Hematopoietic multipotent progenitor cell treated with erythropoietin and hydrocortisone succinate and interleukin-3 and kit ligand, for 6 days (in vitro differentiated cells): Measurements from ENCODE around the gene HRH3.

ENCODE experiments used
- DNase-seq: peaks from one replicate; pipeline ENCODE4 v3.0.0-alpha.2; 2015

Gene HRH3

DNA sequence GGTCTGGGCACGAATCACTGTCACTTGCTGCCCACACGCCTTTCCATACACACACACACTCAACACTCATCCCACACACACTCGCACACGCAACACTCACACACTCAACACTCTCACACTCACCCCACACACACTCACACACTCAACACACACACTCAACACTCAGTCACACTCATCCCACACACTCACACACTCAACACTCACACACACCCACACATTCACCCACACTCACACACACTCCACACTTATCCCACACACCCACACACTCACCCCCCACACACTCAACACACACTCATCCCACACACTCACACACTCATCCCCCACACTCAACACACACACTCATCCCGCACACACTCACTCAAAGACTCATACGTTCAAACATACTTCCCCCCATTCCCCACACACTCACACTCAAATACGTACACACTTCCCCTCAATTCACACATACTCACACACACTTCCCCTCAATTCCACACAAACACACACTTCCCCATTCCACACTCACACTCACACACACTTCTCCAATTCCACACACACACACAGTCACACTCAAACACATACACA, 9.0 kb upstream of the HRH3 start:
- DNase-seq: no peak

DNA sequence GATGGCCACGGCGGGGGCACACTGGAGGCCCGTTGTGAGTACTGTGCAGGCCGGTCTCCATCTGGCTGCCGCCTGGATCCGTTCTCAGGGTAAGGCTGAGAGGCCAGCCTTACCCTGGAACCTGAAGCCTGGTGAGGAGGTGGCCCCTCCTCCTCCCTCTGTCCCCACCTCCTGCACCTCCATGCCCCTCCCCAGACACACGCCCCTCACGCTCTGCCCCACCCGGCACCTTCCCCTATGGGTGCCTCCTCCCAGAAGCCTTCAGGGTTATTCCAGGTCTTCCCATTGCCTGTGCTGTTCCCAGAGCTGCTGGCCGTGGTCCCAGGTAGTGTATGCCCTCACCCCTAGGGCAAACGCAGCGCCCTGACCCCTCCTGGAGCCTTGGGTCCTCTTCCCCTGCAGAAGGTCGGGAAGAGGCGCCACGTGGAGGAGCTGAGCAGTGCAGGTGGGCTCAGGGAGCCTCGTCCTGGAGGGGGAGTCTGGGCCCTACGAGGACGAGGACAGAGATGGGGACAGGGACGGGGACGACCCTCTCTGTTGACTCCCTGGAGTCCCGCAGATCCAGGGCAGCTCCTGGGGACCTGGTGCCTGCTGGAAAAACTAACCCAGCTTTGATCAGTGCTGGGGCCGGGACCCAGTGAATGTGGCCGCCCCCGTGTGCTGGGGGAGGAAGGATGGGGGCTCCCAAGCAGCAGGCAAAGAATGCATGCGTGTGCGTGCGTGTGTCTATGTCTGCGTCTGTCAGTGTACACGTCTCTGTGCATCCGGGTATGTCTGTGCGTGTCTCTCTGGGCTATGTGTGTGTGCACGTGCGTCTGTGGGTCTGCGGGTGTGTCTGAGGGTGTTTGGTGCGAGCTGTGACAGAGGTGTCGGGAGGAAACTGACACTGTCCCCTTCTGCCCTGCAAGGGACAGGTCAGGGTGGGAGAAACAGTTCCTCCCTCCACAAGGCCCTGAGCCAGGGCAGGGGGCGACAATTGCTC, 8.2 kb upstream of the HRH3 start:
- no peak for DNase-seq

DNA sequence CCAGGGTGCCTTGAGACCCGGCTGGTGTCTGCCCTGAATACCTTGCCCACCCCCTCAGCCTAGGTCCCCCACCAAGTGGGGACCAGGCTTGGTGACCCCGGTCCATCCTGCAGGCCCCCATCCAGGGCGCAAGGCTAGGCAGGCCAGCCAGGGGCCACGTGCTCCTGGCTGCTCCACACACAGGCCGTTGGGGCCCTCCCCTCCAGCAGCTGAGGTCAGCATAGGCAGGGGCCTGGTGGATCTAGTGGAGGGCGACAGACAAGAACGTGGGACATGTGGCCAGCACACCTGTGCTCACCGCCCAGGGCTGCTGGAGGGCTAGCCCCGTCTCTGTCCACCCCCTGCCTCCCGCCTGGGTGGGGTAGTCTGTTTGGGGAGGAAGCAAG, 7.5 kb upstream of the HRH3 start:
- no peak for DNase-seq

DNA sequence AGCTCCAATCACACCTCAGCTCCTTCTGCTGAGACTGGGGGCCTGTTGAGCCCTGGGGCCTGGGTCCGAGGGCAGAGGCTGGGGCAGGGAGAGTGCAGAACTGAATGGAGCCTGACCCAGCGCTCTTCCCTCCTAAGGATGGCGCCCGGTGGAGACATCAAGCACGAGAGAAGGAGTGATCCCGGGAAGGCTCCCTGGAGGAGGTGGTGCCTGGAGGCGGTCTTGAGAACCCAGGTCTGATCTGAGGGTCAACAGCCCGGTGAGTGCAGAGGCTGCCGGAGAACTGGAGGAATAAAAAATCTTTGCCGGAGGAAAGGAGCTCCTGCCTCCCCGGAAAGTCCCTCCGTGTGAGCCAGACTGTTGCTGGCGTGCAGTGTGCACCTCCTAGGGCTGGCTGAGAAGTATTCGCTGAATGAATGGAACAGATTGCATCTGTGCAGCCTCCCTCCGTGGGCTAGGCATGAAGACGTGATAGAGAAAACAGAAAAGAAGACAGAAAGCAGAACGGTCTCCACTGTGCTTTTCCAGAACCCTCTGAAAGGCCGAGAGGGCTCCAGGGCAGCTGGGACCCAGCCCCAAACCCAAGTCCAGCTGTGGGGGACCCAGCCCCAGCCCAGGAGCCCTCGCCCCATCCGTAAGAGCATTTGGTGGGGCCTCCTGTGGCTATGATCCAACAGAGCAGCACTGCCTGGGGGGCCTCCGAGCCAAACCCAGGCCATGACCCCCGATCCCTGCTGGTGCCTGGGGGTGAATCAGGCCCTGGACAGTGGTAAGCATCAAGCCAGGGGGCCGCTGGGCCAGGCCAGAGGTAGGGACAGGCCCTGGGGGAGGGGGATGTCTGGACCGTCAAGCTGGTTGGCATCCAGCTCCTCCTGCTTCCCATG, 6.9 kb upstream of the HRH3 start:
- DNase-seq: no peak

DNA sequence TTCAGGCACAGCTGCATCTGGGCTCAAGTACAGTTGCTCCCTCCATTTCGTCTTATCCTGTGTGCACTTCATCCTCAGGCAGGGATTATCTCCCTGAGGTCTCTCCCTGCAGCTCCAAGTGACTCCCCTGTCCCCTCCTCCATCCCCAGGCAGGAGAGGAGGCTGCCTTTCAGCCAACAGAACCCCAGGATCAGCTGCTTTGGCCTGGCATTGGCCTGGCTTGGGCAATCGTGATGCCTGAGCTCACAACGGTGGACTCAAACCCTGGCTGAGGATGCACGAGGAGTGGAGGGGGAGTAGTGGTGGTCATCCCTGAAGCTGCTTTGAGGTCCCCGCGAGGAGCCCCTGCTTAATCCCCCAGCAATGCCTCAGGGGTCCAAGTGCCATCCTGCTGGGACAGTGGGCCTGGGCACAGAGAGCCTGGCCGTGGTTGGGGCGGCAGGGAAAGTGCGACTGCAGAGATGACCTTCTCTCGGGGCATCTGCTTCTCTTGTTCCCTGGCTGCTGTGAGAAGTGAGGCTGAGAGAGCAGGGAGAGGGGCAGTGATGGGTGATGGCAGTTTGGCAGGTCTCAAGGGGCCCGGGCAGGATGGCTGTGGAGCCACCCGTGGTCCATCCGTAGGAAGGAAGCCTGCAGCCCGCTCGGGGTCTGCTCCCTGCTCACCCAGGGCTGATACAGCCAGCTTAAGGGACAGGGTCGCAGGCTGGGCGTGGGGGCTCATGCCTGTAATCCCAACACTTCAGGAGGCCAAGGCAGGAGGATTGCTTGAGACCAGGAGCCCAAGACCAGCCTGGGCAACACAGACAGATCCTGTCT, 6.0 kb upstream of the HRH3 start:
- DNase-seq: no peak

DNA sequence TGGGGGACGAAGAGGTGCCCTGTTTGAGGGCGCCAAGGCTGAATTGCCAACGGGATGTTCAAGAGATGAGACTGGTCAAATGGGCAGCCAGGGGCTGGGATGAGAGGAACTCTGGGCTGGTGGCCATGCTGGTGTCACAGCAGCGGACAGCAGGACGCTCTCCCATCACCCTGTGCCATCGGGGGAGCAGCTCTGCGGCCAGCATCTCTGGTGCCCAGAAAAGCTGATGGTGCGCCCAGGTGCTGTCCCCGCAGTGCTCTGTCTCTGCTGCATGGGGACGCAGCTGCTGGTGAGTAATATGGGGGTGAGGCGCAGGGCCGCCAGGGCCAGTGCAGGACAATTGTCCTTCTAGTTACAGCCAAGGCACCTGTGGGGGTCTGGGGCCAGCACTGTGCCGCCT, 4.9 kb upstream of the HRH3 start:
- DNase-seq: no peak

DNA sequence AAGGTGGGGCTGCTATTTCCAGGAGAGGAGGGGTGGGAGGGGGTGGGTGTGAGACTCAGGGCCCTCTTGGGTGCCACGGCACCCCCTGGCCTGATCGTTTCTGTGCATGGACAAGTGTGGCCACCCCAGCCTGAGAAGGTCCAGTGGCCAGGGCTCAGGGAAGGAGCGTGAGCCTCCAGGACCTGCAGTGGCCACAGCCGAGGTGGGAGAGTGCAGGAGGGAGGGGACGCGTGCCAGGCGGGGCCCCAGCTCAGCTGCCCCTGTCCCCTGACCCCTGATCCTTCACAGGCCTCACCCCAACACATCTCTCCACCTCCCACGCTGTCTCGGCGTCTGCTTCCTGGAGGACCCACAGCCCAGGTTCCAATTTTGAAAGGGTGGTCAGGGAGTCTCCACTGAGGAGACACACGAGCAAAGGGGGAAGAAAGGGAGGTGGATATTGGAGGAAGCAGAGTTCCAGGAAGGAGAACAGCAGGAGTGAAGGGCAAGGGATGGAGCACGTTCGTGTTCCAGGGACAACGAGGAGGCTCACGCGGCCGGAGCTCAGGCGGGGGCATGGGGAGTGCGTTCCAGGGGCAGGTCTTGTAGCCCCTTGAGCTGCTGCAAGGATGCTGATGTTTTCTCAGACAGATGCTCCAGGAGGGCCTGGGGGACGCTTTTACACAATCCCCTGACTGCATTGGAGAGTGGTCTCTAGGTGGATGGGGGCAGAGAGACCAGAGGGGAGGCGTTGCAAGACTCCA, 4.2 kb upstream of the HRH3 start:
- no peak for DNase-seq

DNA sequence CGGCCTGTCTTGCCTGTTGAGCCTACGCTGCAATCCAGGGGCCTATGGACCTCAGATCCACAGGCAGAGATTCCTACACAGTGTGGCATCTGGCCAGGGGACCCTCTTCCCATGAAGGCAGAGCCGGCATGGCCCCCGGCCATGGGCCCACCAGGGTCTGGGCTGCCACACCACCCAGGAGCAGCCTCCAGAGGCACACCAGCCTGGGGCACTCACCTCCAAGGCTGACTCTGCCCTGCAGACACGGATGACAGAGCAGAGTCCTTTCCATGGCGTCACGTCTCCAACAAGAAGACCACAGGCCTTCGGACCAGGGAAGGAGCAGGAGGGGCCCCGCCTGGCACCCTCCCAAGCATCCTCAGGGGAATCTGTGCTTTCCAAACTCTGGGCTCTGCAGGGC, 3.5 kb upstream of the HRH3 start:
- no peak for DNase-seq

DNA sequence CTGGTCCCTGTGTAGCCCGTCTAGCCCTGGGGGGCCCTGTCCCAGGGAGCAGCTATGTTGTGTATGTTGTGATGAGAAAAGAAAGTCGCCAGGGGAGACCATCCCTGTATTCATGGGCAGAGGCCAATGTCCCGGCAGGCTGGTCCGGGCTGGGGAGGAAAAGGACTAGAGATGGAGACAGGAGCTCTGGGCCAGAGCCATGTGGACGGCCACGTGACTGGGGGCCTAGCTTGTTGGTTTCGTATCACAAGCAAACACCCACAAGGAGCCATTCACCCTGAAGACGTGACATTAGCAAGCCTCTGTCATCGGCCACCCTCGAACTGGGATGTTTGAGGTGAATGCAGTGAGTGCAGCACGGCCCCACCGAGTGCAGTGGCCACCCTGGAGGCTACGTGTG, 2.9 kb upstream of the HRH3 start:
- DNase-seq: no peak

DNA sequence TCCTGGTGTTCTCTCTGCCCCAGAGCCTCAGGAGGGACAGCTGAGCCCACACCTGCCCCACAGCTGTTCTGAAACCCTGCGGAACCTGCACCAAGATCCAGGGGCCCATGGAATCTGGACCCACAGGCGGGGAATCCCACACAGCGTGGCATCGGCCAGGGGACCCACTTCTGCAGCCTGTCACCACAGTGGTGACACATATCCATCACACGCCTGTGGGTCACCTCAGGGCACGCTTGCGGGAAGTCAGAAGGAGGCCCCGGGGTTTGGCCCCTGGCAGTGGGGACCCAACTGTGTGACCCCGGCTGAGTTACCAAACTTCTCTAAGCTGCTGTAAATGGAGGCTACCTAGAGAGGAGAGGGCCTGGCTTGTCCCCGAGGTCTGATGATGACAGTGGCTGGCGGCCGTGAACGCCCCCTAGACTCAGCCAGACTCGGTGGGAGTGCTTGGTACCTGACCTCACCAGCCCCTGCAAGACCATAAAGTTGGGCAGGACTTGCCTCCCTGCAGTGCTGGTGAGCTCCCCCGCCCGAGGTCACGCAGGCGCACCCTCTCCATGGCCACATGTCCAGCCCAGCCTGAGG, 2.3 kb upstream of the HRH3 start:
- no peak for DNase-seq

DNA sequence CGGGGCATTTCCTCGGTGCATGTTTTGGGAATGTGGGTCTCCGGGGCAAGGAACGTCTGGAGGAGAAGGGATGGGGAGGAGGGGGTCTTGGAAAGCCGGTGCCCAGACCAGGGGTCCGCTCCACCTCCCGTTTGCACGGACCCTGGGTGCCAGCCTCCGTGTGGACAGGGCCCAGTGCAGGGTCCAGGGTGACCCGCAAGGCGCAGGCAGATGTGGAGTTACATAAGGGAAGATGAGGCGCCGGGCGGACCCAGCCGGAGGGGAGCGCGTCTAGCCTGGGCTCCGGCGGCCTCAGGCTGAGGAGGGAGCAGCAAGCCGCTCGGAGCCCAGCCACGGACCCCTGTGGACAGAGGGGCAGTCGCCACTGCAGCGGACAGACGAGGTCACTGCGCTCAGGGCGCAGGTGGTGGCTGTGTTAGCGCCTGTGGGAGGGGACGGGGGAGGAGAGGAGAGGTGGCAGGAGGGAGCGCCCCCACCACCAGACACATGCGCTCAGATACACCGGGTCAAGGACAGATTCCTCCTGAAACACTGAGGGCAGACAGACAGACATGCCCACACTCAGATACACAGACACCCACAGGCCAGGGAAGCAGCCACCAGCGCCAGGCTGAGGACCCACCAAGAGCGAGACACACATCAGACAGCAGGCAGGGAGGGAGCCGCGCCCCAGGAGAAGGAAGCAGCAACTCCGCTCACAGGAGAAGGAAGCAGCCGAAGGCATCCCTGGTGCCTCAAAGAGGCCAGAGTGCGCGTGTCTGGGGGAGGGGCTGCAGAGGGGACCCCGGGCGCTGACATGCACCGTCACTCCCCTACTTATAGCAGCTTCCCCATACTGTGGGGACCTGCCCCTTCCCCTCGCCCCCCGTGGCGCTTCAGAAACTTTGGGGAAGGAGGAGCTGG, 839 bp upstream of the HRH3 start:
- DNase-seq: no peak

DNA sequence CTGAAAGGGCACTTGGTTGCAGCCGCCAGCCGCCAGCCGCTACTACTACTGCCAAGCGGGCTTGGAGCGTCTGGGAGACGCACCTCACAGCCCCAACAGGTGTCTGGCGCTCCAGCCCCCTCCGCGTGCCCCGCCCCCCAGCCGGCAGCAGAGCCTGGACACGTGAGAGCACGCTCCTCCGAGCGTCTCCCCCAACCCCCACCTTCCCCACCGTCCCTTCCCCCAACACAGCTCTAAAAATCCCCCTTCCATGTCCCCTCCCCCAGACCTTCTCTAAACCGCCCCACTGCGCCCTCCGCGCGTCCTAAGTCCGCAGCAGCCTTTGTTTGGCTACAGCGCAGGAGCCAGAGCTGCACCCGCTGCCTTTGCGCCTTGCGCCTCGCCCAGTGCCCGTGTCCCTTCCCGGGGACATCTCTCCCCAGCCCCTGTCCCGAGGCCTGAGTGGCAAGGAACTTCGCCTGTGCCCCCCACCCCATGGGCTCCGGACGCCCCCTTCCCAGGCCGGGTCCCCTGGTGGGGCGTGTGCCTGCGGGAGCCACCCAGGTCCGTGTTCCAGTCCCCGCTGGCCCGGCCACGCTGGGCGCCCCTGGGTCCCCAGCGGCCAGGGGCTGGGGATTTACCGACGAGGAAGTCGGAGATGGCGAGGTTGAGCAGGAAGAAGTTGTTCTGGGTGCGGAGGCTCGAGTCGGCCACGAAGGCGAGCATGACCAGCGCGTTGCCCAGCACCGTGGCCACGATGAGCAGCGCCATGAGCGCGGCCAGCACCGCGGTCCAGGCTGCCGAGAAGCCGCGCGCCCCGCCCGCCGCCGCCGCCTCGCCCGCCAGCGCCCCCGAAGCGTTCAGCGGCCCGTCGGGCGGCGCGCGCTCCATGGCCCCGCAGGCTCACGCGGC, 732 bp downstream of the HRH3 start:
- no peak for DNase-seq

DNA sequence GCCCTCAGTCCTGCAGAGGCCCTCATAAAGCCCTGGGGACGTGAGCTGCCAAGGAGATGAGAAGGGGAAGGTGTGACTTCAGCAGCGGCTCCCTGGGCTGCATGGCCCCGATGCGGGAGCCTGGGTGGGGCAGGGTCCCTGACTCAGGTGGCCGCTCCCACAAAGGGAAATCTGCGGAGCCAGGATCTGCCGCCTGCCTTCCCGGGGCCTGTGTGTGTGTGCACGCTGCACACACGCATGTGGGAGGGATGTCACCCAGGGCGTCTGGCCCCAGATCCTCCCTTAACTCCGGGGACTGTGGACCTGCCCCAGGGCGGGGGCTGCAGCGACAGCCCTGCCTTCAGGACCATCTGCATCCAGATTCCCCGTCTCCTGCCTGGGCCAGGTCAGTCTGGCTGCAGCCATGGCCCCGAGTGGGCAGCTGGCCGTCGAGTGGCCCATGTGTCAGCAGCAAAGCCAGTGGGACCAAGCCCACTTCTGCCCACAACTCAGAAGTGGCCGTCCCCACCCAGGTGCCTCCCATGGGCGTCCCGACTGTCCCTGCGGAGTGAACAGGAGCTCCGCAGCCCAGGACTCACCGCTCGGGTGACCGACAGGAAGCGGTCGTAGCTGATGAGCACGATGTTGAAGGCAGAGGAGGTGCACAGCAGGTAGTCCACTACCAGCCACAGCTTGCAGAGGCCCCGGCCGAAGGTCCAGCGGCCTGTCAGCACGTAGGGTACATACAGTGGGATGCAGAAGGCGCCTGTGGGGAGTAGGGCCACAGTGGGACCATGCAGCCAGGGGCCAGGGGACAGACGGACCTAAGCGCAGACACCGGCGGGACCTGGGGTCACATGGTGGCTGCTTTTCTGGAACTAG, 1.9 kb downstream of the HRH3 start:
- no peak for DNase-seq

DNA sequence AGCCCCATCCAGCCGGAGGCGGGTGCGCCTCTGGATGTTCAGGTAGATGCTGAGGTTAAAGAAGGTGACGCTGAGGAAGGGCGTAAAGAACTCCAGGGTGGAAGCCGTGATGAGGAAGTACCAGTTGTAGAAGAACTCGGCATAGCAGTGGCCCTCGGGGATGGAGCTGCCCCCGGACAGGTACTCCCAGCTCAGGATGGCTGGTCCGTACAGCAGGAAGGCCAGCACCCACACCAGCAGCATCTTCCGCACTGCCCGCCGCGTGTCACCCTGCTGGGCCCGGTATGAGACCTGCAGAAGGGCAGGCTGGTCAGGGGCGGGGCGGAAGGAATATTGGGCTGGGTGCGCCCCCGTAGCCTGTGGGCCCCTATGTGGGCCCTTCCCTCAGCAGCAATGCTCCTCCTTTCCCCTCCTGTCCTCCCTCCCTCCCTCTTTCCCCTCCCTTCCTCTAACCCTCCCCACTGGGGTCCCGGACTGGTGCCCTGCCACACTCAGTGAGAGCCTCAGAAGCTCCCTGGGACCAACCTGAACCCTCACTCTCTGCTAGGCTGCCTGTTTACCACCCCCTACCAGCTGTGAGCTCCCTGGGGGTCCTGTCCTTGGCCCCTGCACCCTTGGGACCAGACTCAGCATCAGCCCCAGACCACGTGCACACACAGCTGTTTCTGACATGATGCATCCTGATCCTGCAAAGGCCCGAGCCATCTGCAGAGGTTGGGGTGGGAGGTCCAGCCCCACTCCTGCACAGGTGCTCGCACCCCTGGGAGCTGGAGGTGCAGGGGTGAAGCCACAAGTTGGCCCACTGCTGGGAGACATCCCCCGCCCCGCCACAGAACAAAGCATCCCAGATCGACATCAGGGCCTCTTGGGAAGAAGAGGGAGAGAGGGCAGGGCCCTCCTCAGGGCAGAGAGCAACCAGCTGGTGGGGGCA, 3.2 kb downstream of the HRH3 start:
- DNase-seq: no peak

DNA sequence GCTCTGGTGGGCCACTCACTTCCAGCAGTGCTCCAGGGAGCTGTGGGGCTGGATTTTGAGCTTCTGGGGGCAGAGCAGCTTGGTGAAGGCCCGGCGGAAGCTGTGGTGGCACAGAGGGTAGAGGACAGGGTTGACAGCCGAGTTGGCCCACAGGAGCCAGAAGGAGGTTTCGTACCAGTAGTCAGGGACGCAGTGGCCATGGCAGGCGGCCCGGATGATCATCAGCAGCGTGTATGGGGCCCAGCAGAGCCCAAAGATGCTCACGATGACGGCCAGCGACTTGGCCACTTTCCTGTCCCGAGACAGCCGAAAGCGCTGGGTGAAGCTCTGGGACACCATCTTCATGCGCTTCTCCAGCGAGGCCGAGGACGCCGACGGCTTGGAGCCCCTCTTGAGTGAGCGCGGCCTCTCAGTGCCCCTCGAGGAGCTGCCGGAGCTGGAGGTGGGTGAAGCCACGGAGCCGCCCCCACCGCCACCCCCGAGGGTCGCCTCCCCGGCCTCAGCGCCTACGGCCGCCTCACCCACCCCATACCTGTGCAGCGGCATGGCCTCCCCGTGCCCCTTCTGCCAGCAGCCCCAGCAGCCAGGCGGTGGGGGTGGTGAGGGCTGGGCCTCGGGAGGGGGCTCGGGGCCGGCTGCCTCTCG, 4.0 kb downstream of the HRH3 start:
- no peak for DNase-seq
